Measurements from ENCODE around the gene ERVK3-1.
"Not testable (repeated sequence)": the region's sequence is repeated elsewhere in the genome, so short reads cannot be mapped to it uniquely, and the experiment has no call there.

ERVK3-1 gene

DNA sequence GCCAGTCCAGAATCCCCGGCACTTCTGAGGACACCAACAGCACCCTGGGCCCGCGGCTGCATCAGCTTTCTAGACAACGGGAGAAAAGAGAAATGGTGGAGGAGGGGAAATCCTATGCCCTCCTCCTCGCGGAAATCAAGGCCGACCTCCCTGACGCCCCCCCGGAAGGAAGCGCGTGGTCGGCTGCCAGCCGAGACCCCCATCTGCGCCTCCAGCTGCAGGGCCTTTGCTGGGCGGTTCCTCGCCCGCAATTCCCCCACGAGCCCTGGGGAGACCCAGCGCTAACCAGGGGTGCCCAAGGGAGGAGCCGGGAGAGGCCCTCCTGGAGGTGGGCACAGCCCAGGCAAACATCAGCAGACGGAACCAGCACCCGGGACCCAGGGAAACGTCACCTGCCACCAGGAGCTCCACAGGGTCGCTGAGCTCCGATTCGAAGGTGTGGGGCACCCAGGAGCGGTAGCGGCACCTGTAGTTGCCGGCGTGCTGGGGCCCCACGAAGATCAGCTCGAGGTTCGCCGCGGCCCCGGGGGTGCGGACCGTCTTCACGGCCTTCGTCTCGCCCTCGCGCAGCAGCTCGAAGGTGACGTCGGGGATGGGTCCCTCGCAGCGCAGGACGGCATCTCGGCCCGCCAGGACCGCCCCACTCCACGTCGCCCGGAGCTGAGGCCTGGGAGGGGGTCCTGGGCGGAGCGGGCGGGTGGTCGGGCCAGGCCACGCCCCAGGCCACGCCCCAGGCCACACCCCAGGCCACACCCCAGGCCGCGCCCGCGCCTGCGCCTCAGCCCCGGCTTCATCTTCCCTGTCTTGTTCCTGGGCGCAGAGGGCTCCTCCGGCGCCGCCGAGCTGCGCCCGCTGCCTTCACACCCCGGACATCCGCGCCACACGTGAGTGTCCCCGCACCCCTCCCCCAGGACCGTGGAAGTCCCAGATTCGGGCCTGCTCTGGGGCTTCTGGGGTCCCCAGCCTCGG is 42.1 kb downstream of the ERVK3-1 start:
- DNase-seq = peak; percentile 57

- DNase-seq = not testable (repeated sequence)
Measured at GRCh38 chr19:58348080-58348479, 42.9 kb downstream of the ERVK3-1 start.

- DNase-seq = no peak
Measured at GRCh38 chr19:58349590-58349989, 44.4 kb downstream of the ERVK3-1 start.

GRCh38 chr19:58350001-58350861 is 45.1 kb downstream of the ERVK3-1 start:
- no peak for DNase-seq

DNA sequence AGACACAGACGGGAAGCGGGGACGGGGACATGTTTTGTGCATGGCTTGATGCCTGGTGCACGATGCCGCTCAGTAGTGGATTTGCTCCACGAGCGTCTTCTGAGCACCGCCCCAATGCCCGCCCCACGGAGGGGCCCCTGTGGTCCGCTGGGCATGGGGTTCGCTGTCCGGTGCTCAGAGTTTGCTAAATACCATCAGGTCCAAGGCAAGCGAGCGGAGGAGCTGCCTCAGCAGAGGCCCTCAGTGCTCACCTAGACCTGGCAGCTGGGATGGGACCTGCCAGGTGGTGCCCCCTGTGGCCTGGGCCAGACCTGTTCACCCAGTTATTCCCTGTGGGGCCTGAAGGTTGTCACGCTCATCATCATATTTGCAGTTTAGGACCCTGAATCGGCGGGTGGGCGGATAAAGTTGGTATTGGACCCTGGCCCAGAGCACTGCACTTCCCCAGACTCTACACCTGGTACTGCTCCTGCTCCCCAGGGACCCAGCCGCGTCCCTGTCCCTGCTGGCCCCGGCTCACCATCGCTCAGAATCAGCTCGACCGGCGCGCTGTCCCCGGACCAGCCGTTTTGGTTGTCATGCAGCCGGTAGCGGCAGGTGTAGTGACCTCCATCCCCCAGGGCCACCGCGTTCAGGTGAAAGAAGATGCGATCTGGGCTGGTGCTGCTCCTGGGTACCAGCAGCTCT is 45.8 kb downstream of the ERVK3-1 start:
- no peak for DNase-seq

GRCh38 chr19:58351558-58351878 is 46.3 kb downstream of the ERVK3-1 start:
- DNase-seq = no peak

GRCh38 chr19:58351990-58352755 is 47.0 kb downstream of the ERVK3-1 start:
- no peak for DNase-seq

DNA sequence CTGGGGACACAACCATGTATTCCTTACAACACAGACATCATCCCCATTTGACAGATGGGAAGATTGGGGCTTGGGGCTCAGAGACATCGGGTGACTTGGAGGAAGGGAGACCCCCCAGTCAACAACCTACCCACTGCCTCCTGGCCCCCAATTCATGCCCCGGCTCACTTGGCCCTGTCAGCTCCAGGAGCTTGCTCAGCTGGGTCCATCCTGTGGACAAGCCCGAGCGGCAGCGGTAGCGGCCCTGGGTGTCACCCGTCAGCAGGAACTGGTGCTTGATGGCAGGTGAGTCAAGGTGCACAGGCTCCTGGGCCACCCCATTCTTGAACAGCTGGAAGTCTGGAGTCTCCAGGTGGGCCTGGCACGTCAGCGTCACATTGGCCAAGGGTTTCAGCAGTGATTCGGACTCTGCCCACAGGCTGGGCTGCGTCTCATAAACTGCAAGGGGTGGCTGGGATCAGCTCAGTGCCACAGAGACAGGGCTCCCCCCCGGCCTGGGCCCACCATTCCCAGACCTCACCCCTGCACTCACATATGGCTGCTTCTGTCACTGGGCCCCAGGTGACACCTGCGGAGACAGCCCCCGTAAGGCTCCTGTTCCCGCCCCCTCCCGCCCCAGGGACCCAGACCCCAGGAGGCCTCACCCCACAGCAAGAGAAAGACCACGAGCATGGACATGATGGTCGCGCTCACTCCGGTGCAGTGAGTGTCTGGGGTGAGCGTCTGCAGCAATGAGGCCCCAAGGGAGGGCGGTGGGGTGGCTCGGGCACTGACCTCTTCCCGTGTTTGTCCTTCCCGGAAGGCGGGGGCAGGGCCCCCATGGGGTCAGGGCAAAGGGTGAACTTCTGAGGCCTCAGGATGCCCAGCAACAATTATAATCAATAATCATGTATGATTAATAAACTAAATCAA is 47.8 kb downstream of the ERVK3-1 start, which contains the start of gene A1BG:
A1BG (minus strand) TSS at position 733 of the 912 bp plus-strand sequence; CDS start at position 678, 55 bp downstream.
- no peak for DNase-seq

- no peak for DNase-seq
Measured at GRCh38 chr19:58353717-58354477, 48.7 kb downstream of the ERVK3-1 start.

GRCh38 chr19:58354478-58355030 is 49.4 kb downstream of the ERVK3-1 start:
- no peak for DNase-seq

- no peak for DNase-seq
Measured at GRCh38 chr19:58355215-58355796, 50.1 kb downstream of the ERVK3-1 start.

DNA sequence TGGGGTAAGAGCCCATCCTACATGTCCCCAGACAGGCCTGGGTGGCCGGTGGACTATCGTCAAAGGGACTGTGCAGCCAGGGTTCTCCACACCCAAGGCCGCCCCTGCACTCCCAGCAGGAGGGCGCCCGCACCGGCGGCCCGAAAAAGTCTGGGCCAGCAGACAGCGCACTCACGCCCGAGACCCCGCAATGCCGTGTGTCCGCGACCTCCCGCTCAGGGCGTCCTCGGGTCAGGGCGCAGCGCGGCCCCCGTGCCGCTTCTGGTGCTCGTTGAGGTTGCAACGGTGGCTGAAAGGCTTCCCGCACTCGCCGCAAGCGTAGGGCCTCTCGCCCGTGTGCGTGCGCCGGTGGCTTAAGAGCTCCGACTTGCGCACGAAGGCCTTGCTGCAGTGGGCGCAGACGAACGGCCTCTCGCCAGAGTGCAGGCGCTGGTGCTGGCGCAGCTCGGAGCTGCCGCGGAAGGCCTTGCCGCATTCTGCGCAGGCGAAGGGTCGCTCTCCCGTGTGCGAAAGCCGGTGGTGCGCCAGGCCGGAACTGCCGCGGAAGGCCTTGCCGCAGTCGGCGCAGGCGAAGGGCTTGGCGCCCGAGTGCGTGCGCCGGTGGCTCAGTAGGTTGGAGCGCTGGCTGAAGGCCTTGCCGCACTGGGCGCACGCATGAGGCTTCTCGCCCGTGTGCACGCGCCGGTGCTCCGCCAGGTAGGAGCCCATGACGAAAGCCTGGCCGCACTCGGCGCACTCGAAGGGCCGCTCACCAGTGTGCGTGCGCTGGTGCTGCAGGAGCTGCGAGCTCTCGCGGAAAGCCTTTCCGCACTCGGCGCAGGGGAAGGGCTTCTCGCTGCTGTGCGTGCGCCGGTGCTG is 51.0 kb downstream of the ERVK3-1 start:
- no peak for DNase-seq

GRCh38 chr19:58356766-58357480 is 51.7 kb downstream of the ERVK3-1 start:
- no peak for DNase-seq

GRCh38 chr19:58357481-58358145 is 52.4 kb downstream of the ERVK3-1 start:
- no peak for DNase-seq

DNA sequence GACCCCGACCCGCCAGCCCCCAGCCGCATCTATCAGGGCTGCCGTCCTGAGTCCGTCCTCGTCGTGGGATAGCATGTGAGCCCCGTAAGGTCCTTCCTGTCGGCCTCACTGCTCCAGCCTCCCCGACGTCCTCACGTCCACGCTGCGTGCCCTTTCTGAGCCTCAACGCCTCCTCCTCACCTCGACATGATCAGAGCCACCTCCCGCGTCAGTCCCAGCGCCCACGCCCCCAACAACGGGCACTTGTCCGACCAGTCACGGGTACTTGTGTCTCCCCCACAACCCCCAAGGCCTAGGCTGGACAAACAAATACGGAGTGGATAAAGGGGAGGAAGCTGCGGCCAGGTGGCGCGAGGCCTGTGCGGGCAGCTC is 56.7 kb downstream of the ERVK3-1 start:
- no peak for DNase-seq

DNA sequence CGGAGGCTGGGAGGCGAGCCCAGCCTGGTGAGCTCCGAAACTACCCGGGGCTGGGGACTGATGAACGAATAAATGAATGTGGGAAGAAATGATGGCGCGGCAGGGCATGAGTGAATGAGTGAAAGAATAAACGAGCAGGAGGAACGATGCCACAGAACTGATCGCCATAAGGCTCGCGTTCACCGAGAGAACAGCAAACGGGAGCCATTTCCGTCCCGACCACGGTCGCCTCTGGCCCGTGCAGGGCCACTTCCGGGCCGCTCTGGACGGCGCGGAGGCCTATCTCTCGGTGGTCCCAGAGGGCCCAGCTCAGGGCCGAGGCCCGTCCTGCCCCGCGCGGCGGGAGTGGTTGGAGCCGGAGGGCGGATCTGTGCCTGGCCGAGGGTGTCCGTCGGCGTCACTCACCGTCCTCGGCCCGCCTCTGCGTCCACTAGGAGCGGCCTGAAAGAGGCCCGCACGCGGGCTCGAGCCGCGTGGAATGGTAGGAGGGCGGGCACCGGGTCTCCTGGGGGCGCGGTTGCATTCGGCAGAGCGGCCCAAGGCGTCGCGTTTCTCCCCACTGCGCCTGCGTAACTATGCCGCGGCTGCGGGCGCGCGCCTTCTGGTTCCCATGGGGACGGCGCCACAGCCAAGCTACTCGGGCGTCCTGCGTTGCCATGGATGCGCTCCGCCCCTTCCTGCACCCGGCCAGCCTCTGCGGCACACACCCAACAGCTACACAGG is 57.3 kb downstream of the ERVK3-1 start, which contains the start of gene ZNF497:
ZNF497 (minus strand) TSS at position 480 of the 723 bp plus-strand sequence. CDS start 5,116 bp downstream, outside the sequence.
- peak; percentile 89 for DNase-seq

DNA sequence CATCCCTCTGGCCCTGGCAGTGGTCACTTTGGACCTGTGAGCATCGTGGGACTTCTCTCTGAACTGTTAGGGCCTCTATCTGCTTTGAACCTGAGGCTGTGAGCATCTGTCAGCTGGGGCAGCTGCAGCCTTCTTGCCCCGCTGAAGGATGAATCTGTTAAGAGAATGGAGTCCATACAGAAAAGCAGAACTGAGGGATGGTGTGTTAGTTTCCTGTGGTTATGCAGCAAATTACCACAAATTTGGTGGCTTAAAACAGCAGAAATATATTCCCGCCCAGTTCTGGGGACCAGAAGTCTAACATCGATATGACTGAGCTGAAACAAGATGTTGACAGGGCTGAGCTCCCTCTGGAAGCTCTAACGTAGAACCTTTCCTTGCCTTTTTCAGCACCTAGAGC is 59.0 kb downstream of the ERVK3-1 start:
- DNase-seq = no peak
